ENCODE results near the gene NAALADL2. TPM values are rescaled to one million over a fixed set of nuclear protein-coding genes. Genes with fewer than 3 reads are reported as not detected.

Gene NAALADL2
- total RNA-seq, 1 experiment from 2014 or later = 1.6 TPM

DNA sequence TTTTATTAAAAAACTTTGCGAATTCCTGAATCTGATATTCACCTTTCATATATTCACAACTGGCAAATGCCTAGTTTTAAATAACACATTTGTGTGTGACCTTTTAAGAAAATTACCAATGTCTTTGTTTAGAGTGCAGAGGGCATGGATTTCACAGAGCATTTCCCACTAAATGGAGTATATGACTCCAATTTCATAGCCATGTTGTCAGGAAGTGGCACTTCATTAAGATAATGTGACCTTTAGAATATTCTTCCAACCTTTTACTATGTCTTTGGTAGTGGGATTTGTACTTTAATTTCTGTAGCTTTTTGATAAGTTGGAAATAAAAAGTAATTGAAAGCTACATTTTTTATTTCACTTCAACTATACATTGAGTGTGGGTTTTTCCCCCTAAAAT lies 188.7 kb downstream of the NAALADL2 start:
- Histone ChIP-seq H2BK15ac (ENCODE audit: low read depth, low read length) (no peak overlapping the region), H3K27ac (ENCODE audit: insufficient read length, low read depth, low read length) (no peak overlapping the region), H2AK5ac (ENCODE audit: insufficient read length, low read length) (no peak overlapping the region), H4K5ac (ENCODE audit: insufficient read length, low read depth, low read length) (no peak overlapping the region), H2BK120ac (ENCODE audit: low read depth, low read length, poor library complexity, severe bottlenecking) (no peak overlapping the region), H3K4me2 (ENCODE audit: insufficient read depth, insufficient read length, low read length) (no peak overlapping the region), H3K4ac (ENCODE audit: low read depth, low read length) (no peak overlapping the region), H3K9ac (ENCODE audit: extremely low read depth, insufficient read length, low read length) (no peak overlapping the region), H3K56ac (ENCODE audit: insufficient read length, low read depth, low read length) (no peak overlapping the region), H4K8ac (replicated peaks; ENCODE audit: insufficient read length, low read depth, low read length) (no peak overlapping the region), H3K23me2 (ENCODE audit: insufficient read length, low read depth, low read length, poor library complexity, severe bottlenecking) (no peaks in the 10 kb centered on the region), H2BK20ac (ENCODE audit: low read depth, low read length, poor library complexity, severe bottlenecking) (no peak overlapping the region), H3K9me3 (ENCODE audit: control insufficient read depth, low read depth, low read length) (peaks cover 25% of the 10 kb centered on the region), H3K79me2 (ENCODE audit: insufficient read depth, low read length) (no peaks in the 10 kb centered on the region), H3K18ac (ENCODE audit: insufficient read length, low read depth, low read length) (no peak overlapping the region), H3K79me1 (ENCODE audit: insufficient read depth, low read depth, low read length, poor library complexity, severe bottlenecking) (no peaks in the 10 kb centered on the region), H3K14ac (ENCODE audit: insufficient read depth, low read length) (no peak overlapping the region), H3K23ac (ENCODE audit: insufficient read length, low read depth, low read length) (no peak overlapping the region), H2BK5ac (ENCODE audit: insufficient read length, low read length) (no peak overlapping the region), H3K4me1 (ENCODE audit: insufficient read depth, low read length) (no peaks in the 10 kb centered on the region), H3T11ph (ENCODE audit: low read length) (no peak overlapping the region), H2BK12ac (ENCODE audit: insufficient read length, low read depth, low read length) (no peak overlapping the region), H4K91ac (ENCODE audit: insufficient read length, low read depth, low read length) (no peak overlapping the region), H3K27me3 (ENCODE audit: insufficient read depth, low read length) (no peaks in the 10 kb centered on the region), H2AFZ (ENCODE audit: low read length) (no peak overlapping the region), H4K20me1 (ENCODE audit: control insufficient read depth, insufficient read depth, insufficient read length) (no peaks in the 10 kb centered on the region)
- no CpG with 5 or more reads among the region's 1 CpG for WGBS (ENCODE audit: extremely low coverage, insufficient read length, low lambda C conversion rate)
- Mint-ChIP-seq H3K27me3 (ENCODE audit: low read depth) (no peaks in the 10 kb centered on the region), H3K4me1 (peaks cover 8 to 14% of the 10 kb centered on the region in 2 experiments), H3K36me3 (ENCODE audit: insufficient read depth in 1 of 3, low read depth in 3 of 3) (peaks cover 19 to 33% (median 29%) of the 10 kb centered on the region in 3 experiments; a peak in 6 of 7 replicates), H3K9me3 (peaks cover 33 to 36% of the 10 kb centered on the region in 2 experiments), H3K4me3 (no peak overlapping the region), H3K27ac (no peak overlapping the region)
- no peak for DNase-seq
- TF ChIP-seq CTCF (conservative IDR thresholded peaks at IDR 0.05) = no peak

All from H9 (cell line).